GM21723 (cell line): ENCODE results near the gene TRIM38.

Experiments
- ATAC-seq: cut with Tn5 transposase; IDR thresholded peaks from one replicate; pipeline ENCODE4 v1.9.1; 2021; ENCODE audit warnings: mild to moderate bottlenecking, moderate library complexity; ENCODE audit not compliant: unreplicated experiment

The TRIM38 gene

DNA sequence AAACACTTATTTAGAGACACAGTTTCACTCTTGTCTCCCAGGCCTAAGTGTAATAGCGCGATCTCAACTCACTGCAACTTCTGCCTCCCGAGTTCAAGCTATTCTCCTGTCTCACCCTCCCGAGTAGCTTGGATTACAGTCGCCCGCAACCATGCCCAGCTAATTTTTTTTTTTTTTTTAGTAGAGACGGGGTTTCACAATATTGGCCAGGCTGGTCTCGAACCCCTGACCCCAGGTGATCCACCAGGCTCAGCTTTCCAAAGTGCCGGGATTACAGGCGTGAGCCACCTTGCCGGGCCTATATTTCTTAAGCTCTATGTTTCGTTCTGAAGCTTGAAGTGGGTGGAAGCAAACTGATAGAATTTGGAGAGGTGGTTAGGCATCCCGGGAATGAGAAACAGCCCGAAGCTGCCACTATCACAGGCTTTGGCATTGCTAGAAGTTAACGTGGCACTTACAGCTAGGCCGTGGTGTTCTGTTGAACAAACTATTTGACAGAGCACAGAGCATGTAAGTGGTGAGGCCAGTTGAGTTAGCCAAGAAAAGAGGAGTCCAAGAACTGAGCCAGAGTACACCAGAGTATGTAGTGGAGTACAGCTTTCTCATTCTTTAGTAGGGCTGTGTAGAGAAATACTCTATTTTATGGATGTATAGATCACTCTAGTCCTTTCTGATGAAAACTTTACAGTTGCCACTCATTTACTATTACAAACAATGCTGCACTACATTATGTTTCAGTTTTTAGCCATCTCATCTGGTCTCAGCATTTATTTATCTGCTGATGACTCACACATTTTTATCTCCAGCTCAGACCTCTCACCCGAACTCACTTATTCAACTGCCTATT is 62.7 kb downstream of the TRIM38 start:
- ATAC-seq = no peak

DNA sequence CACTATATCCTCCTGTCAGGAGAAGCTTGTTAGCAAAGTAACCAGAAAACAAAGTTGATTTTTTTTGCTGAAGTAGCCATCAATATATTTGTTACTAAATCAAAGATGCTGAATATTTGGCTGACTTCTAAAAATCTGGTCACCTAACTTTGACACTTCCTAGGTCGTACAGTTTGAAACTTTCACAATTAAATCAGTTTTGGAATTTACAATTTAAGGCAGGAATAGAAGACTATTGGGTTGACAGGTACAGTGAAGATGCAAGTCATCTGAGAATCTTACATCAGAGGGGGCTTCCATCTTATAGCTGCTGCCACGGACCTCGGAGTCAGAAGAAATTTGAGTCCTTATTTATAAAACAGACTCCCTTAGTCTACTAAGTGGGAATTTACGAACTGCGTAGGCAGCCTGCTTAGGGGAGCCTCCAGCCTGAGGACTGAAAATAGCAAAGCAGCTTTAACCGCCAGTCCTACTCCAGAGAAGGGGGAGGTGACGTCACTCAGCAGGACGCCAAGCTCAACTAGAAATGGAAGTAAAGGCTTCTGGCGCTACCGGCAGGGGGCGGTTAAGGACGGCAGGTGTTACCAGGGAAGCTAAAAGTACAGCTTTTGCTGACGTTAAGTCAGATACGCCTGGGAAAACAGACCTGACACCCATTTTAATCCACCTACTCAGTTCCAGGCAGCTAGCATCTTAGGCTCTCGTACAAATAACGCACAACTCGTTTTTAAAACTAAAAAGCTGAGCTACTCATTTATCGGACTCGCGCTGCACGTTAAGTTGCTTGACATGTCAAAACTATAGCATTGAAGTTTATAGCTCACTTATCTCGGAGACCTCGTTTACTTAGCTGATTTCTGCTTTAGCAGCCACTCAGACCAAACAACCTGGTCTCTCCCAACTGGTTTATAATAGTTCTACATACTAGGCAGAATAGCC is 63.6 kb downstream of the TRIM38 start:
- ATAC-seq = peak; percentile 50

DNA sequence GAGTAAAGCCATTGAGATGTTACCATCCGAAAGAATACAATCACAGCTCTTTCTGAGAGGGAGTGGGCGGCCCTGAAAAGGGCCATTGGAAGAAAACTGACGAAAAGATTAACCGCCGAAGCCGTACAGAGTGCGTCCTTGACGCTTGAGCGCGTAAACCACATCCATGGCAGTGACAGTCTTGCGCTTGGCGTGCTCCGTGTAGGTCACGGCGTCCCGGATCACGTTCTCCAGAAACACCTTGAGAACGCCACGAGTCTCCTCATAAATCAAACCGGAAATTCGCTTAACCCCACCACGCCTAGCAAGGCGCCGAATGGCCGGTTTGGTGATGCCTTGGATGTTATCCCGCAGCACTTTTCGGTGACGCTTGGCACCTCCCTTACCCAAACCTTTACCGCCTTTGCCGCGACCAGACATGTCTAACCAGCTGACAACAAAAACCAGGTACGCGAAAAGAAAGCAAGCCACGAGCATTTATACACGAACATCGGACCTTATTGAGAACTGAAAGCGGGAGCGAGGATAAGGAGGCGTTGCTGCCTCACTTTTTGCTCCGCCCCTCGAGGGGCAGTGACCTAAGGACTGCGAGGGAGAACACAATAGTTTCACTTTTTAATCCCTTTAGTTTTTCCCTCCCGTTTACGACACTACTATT is 64.4 kb downstream of the TRIM38 start:
- ATAC-seq = peak; percentile 45

DNA sequence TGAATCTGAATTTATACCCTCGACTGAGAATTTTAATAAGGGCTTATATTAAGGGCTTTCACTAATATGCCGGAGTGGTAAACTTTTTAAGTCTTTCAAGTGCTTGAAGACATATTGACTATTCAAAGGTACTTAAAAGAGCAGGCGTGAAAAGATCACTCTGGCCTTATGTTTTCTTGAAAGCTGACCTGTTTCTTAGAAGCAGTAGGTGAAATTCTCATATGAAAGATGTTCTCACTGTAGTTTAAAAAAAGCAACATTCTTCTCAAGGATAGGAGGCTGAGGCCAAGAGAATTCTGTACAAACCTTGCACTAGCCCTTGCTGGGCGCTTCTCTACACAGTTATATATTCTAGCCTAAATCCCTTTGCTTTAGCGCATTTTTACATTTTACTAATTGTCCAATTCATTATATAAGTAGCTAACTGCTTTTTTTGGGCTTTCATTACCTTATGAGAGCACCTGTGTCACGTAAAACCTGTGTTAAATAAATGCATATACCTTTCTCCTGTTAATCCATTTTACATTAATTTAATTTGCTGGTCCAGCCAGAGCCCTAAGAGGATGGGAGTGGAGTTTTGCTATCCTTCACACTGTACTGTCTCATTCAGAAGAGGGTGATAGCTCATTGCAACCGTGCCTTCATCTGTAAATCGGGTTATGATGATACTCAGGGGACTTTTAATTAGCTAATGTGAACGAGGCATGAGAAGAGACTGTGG is 65.0 kb downstream of the TRIM38 start:
- no peak for ATAC-seq

DNA sequence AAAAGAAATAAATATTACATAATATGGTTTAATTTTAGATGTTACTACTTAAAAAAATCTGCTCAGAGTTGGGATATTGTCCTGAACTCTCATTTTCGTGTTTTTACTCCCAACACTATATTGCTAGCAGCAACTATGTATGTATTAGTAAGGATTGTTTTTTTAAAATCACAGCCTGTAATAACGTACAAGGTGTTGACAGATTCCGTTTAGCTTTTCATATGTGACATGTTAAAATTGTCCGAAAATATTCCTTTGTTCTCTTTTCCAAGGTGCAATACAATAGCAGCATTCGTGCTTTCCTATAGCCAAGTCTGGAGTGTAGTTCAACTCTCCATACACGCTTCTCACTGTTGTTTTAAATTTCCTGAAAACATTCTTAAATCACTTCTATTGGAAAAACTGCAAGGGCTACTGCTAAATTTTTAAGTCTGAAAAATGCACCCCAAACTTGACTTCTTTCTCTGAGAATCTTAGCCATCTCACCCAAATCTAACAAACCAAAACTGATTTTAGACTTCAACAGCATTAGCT is 65.7 kb downstream of the TRIM38 start:
- ATAC-seq = no peak

DNA sequence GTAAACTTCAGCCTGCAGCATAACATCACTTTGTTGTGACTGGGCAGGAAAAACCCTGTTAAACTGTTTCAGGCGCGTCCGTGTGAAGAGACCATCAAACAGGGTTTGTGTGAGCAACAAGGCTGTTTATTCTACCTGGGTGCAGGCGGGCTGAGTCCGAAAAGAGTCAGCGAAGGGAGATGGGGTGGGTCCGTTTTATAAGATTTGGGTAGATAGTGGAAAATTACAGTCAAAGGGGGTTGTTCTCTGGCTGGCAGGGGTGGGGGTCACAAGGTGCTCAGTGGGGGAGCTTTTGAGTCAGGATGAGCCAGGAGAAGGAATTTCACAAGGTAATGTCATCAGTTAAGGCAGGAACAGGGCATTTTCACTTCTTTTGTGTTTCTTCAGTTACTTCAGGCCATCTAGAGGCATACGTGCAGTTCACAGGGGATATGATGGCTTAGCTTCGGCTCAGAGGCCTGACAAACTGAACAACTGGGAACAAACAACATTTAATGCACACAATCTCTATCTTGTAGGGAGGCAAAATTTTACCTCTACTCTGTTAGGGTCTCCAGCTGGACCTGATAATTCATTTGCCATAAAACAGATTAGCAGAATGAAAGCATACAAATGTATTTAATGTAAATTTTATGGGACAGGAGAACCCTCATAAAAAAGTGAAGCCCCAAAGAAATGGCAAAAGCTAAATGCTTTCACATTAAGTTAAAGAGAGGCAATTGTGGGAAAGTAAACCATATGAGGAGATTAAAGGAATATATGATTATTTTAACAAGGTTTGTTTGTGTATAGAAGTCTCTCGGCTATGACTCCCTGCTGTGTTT is 66.4 kb downstream of the TRIM38 start:
- no peak for ATAC-seq

DNA sequence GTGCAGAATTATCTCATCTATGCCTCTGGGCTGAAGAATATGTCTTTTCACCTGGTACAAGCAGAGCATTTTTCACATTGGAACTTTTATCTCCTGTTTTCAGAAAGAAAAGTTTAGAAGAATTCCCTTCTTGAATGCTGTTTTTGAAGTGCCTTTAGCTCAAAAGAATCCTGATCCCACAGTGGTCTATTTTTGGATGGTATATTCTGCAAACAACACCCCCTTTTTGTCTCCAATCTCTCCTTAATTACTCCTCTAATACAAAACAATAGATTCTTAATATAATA is 66.9 kb downstream of the TRIM38 start:
- no peak for ATAC-seq

DNA sequence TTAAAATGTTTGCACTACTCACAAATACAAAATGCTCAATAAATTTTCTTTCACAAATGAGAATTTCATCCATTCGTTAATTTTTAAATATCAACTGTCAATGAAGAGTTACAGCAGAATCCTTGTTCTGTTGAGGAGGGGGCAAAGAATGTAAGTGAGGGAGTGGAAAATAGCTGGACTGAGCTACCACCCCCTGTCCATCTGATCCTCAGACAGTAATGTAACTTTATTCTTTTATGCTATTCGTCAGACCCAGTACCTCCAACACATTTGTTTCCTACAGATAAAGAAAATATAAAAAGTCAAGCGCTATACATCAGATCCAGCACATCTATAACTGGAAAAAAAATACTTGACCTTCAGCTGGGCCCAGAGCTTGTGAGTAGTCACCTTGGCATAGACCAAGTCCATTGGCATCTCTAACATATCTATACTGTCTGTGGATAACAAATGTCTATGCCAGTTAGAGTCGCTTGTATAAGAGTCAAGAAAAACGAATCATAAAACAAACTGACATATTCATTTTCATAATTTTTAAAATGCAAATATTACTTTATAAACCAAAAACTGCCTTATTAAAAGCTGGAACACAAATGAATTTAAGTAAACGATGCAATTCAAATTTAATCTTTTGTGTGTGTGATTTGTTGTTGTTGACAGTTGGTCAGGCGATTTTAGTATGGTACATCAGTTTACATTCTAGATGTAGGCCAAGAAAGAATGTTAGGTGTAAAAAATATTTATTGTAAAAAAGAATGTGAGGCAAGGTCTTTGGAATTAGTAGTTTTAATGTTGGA is 67.5 kb downstream of the TRIM38 start:
- ATAC-seq = no peak

DNA sequence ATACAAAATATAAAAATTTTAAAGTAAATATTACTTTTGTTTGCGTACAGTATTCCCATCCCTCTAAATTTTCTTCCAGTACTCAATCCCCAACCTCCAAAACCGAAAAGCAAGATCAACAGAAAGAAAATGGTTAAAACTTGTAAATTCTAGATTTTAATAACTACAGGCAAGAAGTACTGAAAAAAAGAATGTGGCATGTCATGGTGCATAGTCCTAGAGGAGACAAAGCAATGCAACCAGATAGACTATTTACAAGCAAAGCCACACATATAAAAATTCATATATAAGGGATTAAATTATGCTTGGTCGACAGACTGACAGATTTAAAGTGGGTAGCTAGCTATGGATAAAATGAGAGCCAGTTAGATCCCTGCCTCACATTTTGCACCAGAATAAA is 68.1 kb downstream of the TRIM38 start:
- no peak for ATAC-seq

DNA sequence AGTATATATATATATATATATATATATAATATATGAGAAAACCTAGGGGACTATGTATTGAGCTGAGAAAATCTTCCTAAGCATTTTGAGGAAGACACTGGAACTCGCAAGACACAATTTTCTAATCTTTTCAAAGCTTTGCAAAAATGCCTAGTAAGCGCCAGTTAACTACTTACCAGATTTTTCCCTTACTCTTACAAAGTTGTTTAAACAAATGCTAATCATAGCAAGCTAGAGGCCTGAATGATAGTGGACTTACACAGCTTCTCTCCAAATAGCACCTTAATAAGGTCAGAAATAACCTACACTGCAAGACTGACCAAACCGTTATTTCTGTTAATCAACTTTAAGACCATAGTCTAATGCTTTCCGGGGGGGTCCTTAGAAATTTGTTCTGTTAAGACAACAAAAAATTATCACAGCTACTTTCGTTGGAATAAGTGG is 68.6 kb downstream of the TRIM38 start:
- no peak for ATAC-seq

DNA sequence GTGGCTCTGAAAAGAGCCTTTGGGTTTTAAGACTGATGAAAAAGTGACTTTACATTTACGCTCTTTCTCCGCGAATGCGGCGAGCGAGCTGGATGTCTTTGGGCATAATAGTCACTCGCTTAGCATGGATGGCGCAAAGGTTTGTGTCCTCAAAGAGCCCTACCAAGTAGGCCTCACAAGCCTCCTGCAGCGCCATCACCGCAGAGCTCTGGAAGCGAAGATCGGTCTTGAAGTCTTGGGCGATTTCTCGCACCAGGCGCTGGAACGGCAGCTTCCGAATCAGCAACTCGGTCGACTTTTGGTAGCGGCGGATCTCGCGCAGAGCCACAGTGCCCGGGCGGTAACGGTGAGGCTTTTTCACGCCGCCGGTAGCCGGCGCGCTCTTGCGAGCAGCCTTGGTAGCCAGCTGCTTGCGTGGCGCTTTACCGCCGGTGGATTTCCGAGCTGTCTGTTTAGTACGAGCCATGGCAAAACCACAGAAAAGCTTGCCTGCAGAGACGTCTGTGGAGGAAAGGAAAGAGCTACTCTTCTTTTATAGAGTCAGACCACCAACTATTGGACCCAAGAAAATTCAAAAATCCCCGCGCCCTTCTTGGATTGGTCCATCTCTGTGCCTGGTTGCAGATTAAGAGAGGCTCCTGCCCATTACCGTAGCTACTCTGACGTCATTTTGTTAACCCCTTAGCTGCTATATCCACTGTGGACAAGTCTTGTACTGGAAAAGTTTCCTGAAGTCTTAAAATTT is 69.2 kb downstream of the TRIM38 start:
- ATAC-seq = peak; percentile 54

DNA sequence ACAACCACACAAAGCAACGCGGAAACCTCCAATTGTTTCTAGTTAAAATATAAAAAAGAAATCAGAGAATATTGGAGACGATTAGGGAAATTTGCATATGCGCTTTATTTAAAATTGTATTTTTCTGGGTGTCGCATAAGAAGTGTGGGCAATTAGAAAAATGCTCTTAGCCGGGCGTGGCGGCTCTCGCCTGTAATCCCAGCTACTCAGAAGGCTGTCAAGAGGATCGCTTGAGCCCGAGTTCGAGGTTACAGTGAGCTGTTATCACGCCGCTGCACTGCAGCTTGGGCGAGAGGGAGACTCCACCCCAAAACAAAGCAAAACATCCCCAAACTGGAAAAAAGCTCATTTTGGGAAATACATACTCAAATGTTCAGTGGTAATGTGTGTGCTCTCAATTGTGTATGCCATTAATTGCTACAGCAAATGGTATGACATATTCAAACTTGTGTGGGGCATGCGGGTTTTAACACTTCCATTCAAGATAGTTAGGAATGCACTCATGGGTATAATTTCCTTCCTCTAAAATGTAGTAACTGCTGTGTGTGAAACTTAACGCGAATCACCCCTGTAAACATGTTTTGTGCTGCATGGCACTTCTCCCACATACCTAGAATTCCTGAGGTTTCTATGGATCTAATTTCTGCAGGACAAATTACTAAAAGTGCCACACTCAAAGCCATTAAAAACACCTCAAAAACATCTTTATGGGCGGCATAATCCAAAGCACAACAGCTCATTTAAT is 69.9 kb downstream of the TRIM38 start:
- ATAC-seq = no peak

DNA sequence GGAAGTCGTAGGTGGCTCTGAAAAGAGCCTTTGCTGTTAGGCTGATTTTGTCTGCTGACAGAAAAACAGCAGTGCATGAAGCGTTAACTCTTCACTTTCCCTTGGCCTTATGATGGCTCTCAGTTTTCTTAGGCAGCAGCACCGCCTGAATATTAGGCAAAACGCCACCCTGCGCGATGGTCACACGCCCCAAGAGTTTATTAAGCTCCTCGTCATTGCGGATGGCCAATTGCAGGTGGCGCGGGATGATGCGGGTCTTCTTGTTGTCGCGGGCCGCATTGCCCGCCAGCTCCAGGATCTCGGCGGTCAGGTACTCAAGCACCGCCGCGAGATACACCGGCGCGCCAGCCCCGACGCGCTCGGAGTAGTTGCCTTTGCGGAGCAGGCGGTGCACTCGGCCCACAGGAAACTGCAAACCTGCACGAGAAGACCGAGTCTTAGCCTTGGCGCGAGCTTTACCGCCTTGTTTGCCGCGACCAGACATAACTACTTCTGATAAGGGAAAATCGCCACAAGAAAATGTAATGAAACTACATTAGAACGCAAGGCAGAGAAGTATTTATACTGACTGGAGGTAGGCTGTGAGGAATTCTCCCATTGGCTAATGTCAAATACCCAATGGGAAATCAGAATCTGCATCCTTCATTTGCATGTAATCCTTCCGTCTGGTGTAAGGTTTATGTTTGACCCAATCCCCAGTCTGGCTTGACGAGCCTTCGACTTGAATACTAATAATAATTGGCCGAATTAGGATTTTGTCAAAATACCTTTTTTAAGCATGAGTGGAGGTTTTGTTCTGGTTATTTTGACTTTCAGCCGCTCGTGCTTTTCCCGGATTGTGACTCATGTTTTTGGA is 70.7 kb downstream of the TRIM38 start:
- ATAC-seq = peak; percentile 63

DNA sequence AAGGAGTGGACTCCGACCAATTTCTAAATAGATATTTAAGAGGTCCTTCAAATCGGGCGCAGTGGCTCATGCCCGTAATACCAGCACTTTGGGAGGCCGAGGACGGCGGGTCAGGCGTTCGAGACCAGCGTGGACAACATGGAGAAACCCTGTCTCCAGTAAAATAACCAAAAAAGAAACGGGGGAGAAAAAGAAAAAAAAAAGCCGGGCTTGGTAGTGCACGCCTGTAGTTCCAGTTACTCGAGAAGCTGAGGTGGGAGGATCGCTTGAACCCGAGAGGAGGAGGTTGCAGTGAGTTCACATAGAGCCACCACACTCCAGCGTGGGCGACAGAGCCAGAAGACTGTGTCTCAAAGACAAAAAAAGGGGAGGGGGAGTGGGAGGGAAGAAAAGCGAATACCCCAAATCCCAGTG is 71.3 kb downstream of the TRIM38 start:
- ATAC-seq = no peak

DNA sequence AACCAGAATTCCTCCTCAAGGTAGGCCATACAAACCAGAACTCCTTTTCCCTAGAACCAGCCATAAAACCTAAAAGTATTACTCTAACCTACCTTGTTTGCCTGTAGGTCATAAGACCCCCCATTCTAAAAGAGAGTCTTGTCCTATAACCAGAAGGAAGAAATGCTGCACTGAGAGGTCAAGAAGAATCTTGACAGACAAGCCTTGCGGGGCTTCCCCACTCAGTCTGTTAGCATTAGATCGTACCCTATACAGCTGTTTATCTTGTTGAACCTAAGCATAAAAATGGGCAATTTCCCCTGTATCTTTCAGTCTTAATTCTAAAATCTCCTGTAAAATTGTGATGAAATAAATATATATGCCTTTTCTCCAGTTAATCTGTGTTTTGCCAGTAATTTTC is 72.3 kb downstream of the TRIM38 start:
- no peak for ATAC-seq
